GM18526 (cell line): ENCODE results near the gene KHK.
A peak's percentile ranks its signal among the peaks of the same experiment; 100 is the strongest.

Source experiments
- POLR2A ChIP-seq: IDR thresholded peaks from 3 replicates; pipeline ENCODE4 v1.6.1; 2011; ENCODE audit not compliant: insufficient read length; ENCODE audit errors: extremely low read depth

The KHK gene

GRCh38 chr2:27085062-27085672, 1.4 kb upstream of the KHK start:
- TF ChIP-seq POLR2A, result no peak

GRCh38 chr2:27085673-27086089, 891 bp upstream of the KHK start:
- TF ChIP-seq POLR2A, result no peak

GRCh38 chr2:27086090-27086723, 365 bp upstream of the KHK start:
- TF ChIP-seq POLR2A, result peak; percentile 65

- TF ChIP-seq POLR2A, result no peak
Observed at GRCh38 chr2:27087823-27088410, 1.3 kb downstream of the KHK start.

DNA sequence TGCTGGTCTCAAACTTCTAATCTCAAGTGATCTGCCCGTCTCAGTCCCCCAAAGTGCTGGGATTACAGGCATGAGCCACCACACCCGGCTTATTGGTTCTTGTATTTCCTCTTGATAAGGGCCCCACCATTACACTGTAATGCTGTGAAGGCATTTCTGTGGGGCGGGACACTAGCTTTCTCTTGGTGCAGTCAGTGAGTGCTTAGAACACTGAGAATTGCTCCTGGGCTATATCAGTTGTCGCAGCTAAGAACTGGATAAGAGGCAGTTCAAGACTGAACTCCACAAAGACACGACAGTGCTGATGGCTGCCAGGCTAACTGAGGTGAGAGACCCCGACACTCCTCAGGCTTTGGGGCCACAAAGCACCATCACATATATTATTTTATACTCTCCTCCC, 2.1 kb downstream of the KHK start:
- no peak for TF ChIP-seq POLR2A

DNA sequence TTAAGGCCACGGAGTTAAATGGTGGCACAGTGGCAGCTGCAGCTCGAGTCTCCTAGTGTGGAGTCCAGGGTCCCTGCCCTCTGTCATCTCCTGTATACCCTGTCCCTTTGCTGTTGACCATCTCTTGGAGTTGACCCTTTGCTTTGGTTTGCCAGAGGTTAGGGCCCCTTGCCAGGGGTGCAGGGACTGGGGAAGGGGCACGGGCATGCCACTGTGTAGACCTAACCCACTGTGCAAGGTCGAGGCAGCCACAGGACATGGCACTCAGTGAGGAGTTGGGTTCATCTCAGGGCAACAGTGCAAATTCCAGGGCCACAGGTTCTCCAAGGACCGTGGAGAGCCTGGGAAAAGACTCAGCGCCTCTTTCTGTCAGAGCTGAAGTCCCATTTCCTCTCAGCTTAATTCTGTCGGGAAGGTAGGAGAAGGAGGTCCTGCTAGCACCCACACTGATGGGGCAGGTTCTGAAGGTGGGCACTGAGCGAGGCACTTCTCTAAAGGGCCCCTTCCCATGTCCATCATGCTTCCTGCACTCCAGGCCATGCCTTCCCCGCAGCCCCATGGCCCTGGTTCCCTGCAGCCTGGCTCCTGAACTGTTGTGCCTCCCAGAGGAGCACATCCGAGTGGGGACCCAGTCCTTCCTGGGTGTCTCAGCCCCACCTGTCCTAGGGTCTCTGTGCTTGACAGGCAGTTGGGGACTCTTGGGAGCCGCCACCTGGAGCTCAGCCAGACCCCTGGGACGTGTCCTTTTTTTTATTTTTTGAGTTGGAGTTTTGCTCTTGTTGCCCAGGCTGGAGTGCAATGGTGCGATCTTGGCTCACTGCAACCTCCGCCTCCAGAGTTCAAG, 2.8 kb downstream of the KHK start:
- TF ChIP-seq POLR2A, result no peak

GRCh38 chr2:27091746-27092695, 5.4 kb downstream of the KHK start:
- TF ChIP-seq POLR2A, result no peak

- no peak for TF ChIP-seq POLR2A
Observed at GRCh38 chr2:27092696-27093429, 6.3 kb downstream of the KHK start.

DNA sequence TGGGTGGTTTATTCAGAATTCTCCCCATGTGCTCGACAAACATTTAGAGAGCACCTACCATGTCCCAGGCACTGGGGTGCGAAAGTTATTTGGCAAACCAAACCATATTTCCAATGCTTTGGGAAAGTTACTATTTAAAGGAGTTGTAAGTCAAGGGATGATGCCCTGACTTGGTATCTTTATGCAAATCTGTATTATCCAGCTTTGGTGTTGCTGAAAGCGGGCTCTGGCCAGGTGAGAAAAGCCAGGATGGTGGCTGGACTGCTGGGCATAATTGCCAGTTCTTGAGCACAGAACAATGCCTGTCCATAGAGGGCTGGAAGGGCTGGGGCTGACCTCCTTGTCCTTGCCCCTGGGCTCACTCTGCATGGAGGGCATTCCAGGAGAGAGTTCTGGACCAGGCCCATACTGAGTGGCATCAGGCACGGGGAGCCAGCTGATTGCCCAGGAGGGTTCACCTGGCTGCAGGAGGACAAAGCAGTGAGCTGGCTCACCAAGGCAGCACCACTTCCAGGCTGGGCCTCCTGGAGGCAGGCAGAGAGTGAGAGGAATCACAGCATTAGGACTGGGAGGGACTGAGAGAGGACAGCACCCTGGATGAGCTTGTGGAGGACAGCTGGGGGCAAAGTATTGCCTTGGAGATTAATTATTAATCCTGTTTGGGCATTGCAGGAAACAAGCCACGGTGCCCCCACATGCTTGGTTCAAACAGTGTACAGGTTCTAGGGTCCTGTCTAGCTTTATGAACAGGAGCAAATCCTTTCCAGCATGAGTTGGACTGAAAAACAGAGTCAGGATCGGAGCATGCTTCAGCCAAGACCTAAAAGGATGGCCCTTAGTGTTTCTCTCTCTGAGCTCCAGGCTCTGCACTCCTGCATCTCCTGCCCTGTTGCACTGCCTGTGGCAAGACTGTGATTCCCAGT, 7.1 kb downstream of the KHK start:
- TF ChIP-seq POLR2A, result no peak

GRCh38 chr2:27094353-27094984, 7.9 kb downstream of the KHK start:
- TF ChIP-seq POLR2A, result no peak

DNA sequence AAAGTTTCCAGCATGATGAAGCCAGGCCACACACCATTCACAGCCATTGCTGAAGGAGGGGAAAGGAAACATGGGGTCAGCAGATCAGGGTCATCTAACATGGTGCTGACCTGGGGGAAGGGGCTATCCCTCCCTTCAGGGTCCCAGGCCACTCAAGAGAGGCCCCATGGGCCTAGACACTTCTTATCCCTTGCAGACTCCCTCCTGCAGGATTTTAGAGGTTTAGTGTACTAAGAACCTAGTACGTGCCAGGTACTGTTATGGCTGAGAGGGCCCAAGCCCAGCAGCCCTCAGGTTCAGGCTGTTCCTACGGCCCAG, 8.8 kb downstream of the KHK start:
- no peak for TF ChIP-seq POLR2A

- no peak for TF ChIP-seq POLR2A
Observed at GRCh38 chr2:27095745-27096651, 9.4 kb downstream of the KHK start.
